IMR-90 (cell line): Measurements from ENCODE around the gene PPAT. TPM values are rescaled to one million over a fixed set of nuclear protein-coding genes. Genes with fewer than 3 reads are reported as not detected.
A peak's percentile ranks its signal among the peaks of the same experiment; 100 is the strongest.

ENCODE experiments used
- ATAC-seq: fragments of 200-7000 bp; cut with Tn5 transposase; 2 replicates; pipeline ENCODE4 v1.9.1; 2020; ENCODE audit warnings: low read depth, mild to moderate bottlenecking, moderate library complexity
- BruUV-seq: library from RNA; stranded (reverse); fragments of 400-500 nt; replicated peaks from 2 replicates; lab custom pipeline; 2021; lab: Mats Ljungman, UMichigan
- CTCF ChIA-PET: fragments of 300-600 bp; formaldehyde crosslinking; extraction: SDS; loops from one replicate; lab custom pipeline; 2021; ENCODE audit warnings: antibody characterized with exemption; lab: Yijun Ruan, JAX
- POLR2A ChIA-PET: fragments of 300-600 bp; sonication (Branson Sonifier 250); formaldehyde crosslinking; loops from one replicate; lab custom pipeline; 2022; ENCODE audit warnings: antibody characterized with exemption; ENCODE audit not compliant: unreplicated experiment; lab: Charles Lee
- DNase-seq: peaks from one replicate; pipeline ENCODE4 v3.0.0; 2013
- H2AFZ ChIP-seq: replicated peaks from 2 replicates; pipeline ENCODE3; 2013; ENCODE audit warnings: low read length, mild to moderate bottlenecking; ENCODE audit not compliant: poor library complexity
- H2AK5ac ChIP-seq: 2 replicates; pipeline ENCODE4 v1.6.1; 2013; ENCODE audit warnings: low read depth, low read length, inconsistent platforms
- H2AK9ac ChIP-seq: replicated peaks from 2 replicates; pipeline ENCODE3; 2013; ENCODE audit warnings: mild to moderate bottlenecking, low read depth, low read length, moderate library complexity; ENCODE audit not compliant: poor library complexity
- H2BK120ac ChIP-seq: 2 replicates; pipeline ENCODE4 v1.6.1; 2013; ENCODE audit warnings: low read depth, low read length, inconsistent platforms
- H2BK15ac ChIP-seq: 3 replicates; pipeline ENCODE4 v1.6.1; 2013; ENCODE audit warnings: low read depth, low read length, inconsistent platforms
- H2BK20ac ChIP-seq: 2 replicates; pipeline ENCODE4 v1.6.1; 2013; ENCODE audit warnings: low read depth, mild to moderate bottlenecking, inconsistent platforms, low read length, moderate library complexity
- H2BK5ac ChIP-seq: 2 replicates; pipeline ENCODE4 v1.6.1; 2013; ENCODE audit warnings: mild to moderate bottlenecking, low read depth, low read length, inconsistent platforms; ENCODE audit not compliant: poor library complexity, severe bottlenecking
- H3K14ac ChIP-seq: replicated peaks from 2 replicates; pipeline ENCODE4 v1.6.1; 2013; ENCODE audit warnings: low read depth, low read length, inconsistent platforms
- H3K18ac ChIP-seq: 2 replicates; pipeline ENCODE4 v1.6.1; 2013; ENCODE audit warnings: low read depth, low read length, control low read depth
- H3K23ac ChIP-seq: 2 replicates; pipeline ENCODE4 v1.6.1; 2013; ENCODE audit warnings: low read depth, low read length, inconsistent platforms
- H3K27ac ChIP-seq: 2 replicates; pipeline ENCODE4 v1.5.1; 2013; ENCODE audit warnings: mild to moderate bottlenecking, control low read depth, low read length; ENCODE audit not compliant: insufficient read depth
- H3K27me3 ChIP-seq: 2 replicates; pipeline ENCODE4 v1.6.1; 2013; ENCODE audit warnings: low read length; ENCODE audit not compliant: control insufficient read depth, insufficient read depth
- H3K36me3 ChIP-seq: 2 replicates; pipeline ENCODE4 v1.6.1; 2013; ENCODE audit warnings: low read length, mixed read lengths; ENCODE audit not compliant: control insufficient read depth, insufficient read depth
- H3K4ac ChIP-seq: 2 replicates; pipeline ENCODE4 v1.6.1; 2013; ENCODE audit warnings: low read depth, low read length, inconsistent platforms
- H3K4me1 ChIP-seq: 2 replicates; pipeline ENCODE4 v1.6.1; 2013; ENCODE audit warnings: low read length, mixed read lengths; ENCODE audit not compliant: control insufficient read depth, insufficient read depth
- H3K4me2 ChIP-seq: 2 replicates; pipeline ENCODE4 v1.6.1; 2013; ENCODE audit warnings: low read depth, mild to moderate bottlenecking, control low read depth, low read length, moderate library complexity
- H3K4me3 ChIP-seq: 2 replicates; pipeline ENCODE4 v1.5.1; 2013; ENCODE audit warnings: low read depth, mild to moderate bottlenecking, control low read depth, low read length, moderate library complexity; ENCODE audit not compliant: insufficient read depth
- H3K56ac ChIP-seq: 2 replicates; pipeline ENCODE4 v1.6.1; 2013; ENCODE audit warnings: low read length, inconsistent platforms; ENCODE audit not compliant: insufficient read depth; ENCODE audit errors: extremely low read depth
- H3K79me1 ChIP-seq, 2 experiments: 2 replicates each; pipeline ENCODE4 v1.6.1; 2013; ENCODE audit warnings: low read length in 2 of 2, inconsistent platforms in 1 of 2, low read depth in 1 of 2
- H3K9ac ChIP-seq: 2 replicates; pipeline ENCODE4 v1.6.1; 2013; ENCODE audit warnings: low read depth, low read length, control low read depth
- H3K9me1 ChIP-seq: 2 replicates; pipeline ENCODE4 v1.6.1; 2013; ENCODE audit warnings: low read length, inconsistent platforms; ENCODE audit not compliant: insufficient read depth
- H3K9me3 ChIP-seq: 2 replicates; pipeline ENCODE4 v1.6.1; 2013; ENCODE audit warnings: low read length; ENCODE audit not compliant: control insufficient read depth, insufficient read depth
- H4K20me1 ChIP-seq: 2 replicates; pipeline ENCODE4 v1.6.1; 2013; ENCODE audit warnings: low read length, inconsistent platforms; ENCODE audit not compliant: insufficient read depth
- H4K5ac ChIP-seq: 2 replicates; pipeline ENCODE4 v1.6.1; 2013; ENCODE audit warnings: mild to moderate bottlenecking, low read depth, low read length, control low read depth
- H4K8ac ChIP-seq, 2 experiments: 2 replicates each; pipeline ENCODE4 v1.6.1; 2013; ENCODE audit warnings: low read depth in 2 of 2, low read length in 2 of 2, control low read depth in 1 of 2, inconsistent platforms in 1 of 2
- H4K91ac ChIP-seq: 2 replicates; pipeline ENCODE4 v1.6.1; 2013; ENCODE audit warnings: low read depth, low read length, inconsistent platforms; ENCODE audit not compliant: insufficient read depth
- CEBPB ChIP-seq: IDR thresholded peaks from 2 replicates; pipeline ENCODE4 v1.6.1; 2012; ENCODE audit warnings: low read depth, low read length, improper control_type of control experiment
- CHD1 ChIP-seq: IDR thresholded peaks from 2 replicates; pipeline ENCODE4 v1.6.1; 2012; ENCODE audit warnings: low read depth, low read length, improper control_type of control experiment
- FOS ChIP-seq: fragments of 150-350 bp; IDR thresholded peaks from 2 replicates; pipeline ENCODE4 v1.6.1; 2016; ENCODE audit warnings: low read depth, low read length
- MAFK ChIP-seq: IDR thresholded peaks from 2 replicates; pipeline ENCODE4 v1.6.1; 2012; ENCODE audit warnings: low read depth, low read length, improper control_type of control experiment
- MXI1 ChIP-seq: IDR thresholded peaks from 2 replicates; pipeline ENCODE4 v1.6.1; 2012; ENCODE audit warnings: low read depth, mild to moderate bottlenecking, low read length, moderate library complexity, borderline replicate concordance
- POLR2A ChIP-seq: IDR thresholded peaks from 2 replicates; pipeline ENCODE4 v1.6.1; 2012; ENCODE audit warnings: mild to moderate bottlenecking, low read depth, low read length
- RAD21 ChIP-seq: IDR thresholded peaks from 2 replicates; pipeline ENCODE4 v1.6.1; 2012; ENCODE audit warnings: low read length, improper control_type of control experiment
- SMC3 ChIP-seq: fragments of 150-350 bp; IDR thresholded peaks from 2 replicates; pipeline ENCODE4 v1.6.1; 2016; ENCODE audit warnings: low read depth, mild to moderate bottlenecking, antibody characterized with exemption, low read length, moderate library complexity
- WGBS, 2 experiments: methylation state at CpG; one replicate each; pipeline versions ENCODE4 v1.1.5 to v1.1.7; 2013; ENCODE audit warnings: missing lambda C conversion rate in 2 of 2; ENCODE audit not compliant: insufficient read length in 1 of 2; ENCODE audit errors: extremely low coverage in 2 of 2; 5-methylcytosine and 5-hydroxymethylcytosine counted together
- dilution Hi-C: fragments of 300-500 bp; cut with HindIII; formaldehyde crosslinking; loops from one replicate; pipeline ENCODE4 v1.14.3; 2018; ENCODE audit warnings: low sequenced_read_pairs; ENCODE audit not compliant: unreplicated experiment
- in situ Hi-C: fragments of 300-500 bp; cut with MboI; formaldehyde crosslinking; loops from 3 replicates; pipeline ENCODE4 v1.14.3; 2019; ENCODE audit warnings: low sequenced_read_pairs, inconsistent platforms, mixed read lengths
- intact Hi-C: fragments of 100-400 bp; cut with micrococcal nuclease; formaldehyde crosslinking; loops from 2 replicates; pipeline ENCODE4 v1.10.0; 2022
- polyA plus RNA-seq, 3 experiments: library from polyadenylated mRNA; depleted of rRNA; stranded (reverse); fragments of >200 nt; gene quantifications; 2 replicates each; pipeline ENCODE4 v1.2.3, GENCODE V29; 2012; ENCODE audit warnings: low replicate concordance in 1 of 3
- total RNA-seq: library from RNA; depleted of rRNA; stranded (reverse); fragments of >200 nt; gene quantifications from 2 replicates; pipeline ENCODE4 v1.2.3, GENCODE V29; 2012

Gene PPAT
- total and polyA plus RNA-seq, 2 of the 4 experiments (the other 2 are of a cell fraction) = 7.0 to 21.1 TPM

GRCh38 chr4:56410247-56411062, 25.0 kb downstream of the PPAT start:
- H2BK20ac ChIP-seq = no peak overlapping the region
- no peak overlapping the region for H2AK9ac ChIP-seq
- peak; percentile 91 for ATAC-seq
- BruUV-seq = no TSS peak
- H3K56ac ChIP-seq = peak overlapping the region; percentile 8; the same call in 1 of the 2 replicates
- no peak overlapping the region for H3K18ac ChIP-seq
- H2BK15ac ChIP-seq = no peak overlapping the region
- H2BK5ac ChIP-seq = peak overlapping the region; percentile 67
- H4K5ac ChIP-seq = peak overlapping the region; percentile 70; the same call in 1 of the 2 replicates
- POLR2A ChIA-PET = interaction anchor here (0.5 to 0.6 kb wide), 2 partner anchors 23 to 1719 kb away, joined by 4 to 17 read pairs; partner anchors contain the start of gene AASDH
- H3K9me3 ChIP-seq = no peaks in the 10 kb centered on the region
- in situ Hi-C loops (loop anchor here (25.0 kb wide), 1 partner anchor 427 kb away; no protein-coding TSS in a partner anchor), intact Hi-C loops (no loop called here), dilution Hi-C loops (no loop called here)
- H4K8ac ChIP-seq = peak overlapping the region; percentile 86 to 93
- peaks cover 2% of the 10 kb centered on the region; the same call in 1 of the 2 replicates for H3K36me3 ChIP-seq
- H3K9ac ChIP-seq = peak overlapping the region; percentile 51; the same call in 1 of the 2 replicates
- H3K27me3 ChIP-seq = no peaks in the 10 kb centered on the region
- peak overlapping the region; percentile 6; the same call in 1 of the 2 replicates for H3K4me3 ChIP-seq
- H4K20me1 ChIP-seq = no peaks in the 10 kb centered on the region
- peak overlapping the region; percentile 84 for H3K14ac ChIP-seq
- no peak overlapping the region for H2BK120ac ChIP-seq
- DNase-seq = peak; percentile 98
- WGBS, 2 experiments = no CpG with 5 or more reads among the region's 4 CpGs
- no peak overlapping the region for H2AFZ ChIP-seq
- H3K4me1 ChIP-seq = peaks cover 2% of the 10 kb centered on the region; the same call in 1 of the 2 replicates
- peak overlapping the region; percentile 60; the same call in 1 of the 2 replicates for H3K27ac ChIP-seq
- H3K9me1 ChIP-seq = peaks cover 3% of the 10 kb centered on the region; the same call in 1 of the 2 replicates
- H3K23ac ChIP-seq = no peak overlapping the region; the same call in 1 of the 2 replicates
- TF ChIP-seq SMC3 (no peak), RAD21 (no peak), POLR2A (peak; percentile 54; the same call in 1 of the 2 replicates), MXI1 (0 out of 2 replicates have a peak, but pooled peaks have one; percentile 16), MAFK (peak; percentile 48; the same call in 1 of the 2 replicates), FOS (peak; percentile 78; the same call in 1 of the 2 replicates), CEBPB (peak; percentile 29; the same call in 1 of the 2 replicates), CHD1 (no peak)
- H2AK5ac ChIP-seq = no peak overlapping the region
- peaks cover 11 to 27% of the 10 kb centered on the region in 2 experiments; a peak in 3 of 4 replicates for H3K79me1 ChIP-seq
- H3K4ac ChIP-seq = peak overlapping the region; percentile 76
- H3K4me2 ChIP-seq = peak overlapping the region; percentile 92
- CTCF ChIA-PET = interaction anchor here (0.9 to 1.1 kb wide), 2 partner anchors 17 to 29 kb away, joined by 3 read pairs; no protein-coding TSS in a partner anchor
- H4K91ac ChIP-seq = peak overlapping the region; percentile 45; the same call in 1 of the 2 replicates
